ENCODE results near the gene HPSE2. TPM values are rescaled to one million over a fixed set of nuclear protein-coding genes. Genes with fewer than 3 reads are reported as not detected.
"Not testable (repeated sequence)": the region's sequence is repeated elsewhere in the genome, so short reads cannot be mapped to it uniquely, and the experiment has no call there.

The HPSE2 gene
- not detected in 2 replicates for total RNA-seq (2014; rRNA removed; shearing (Covaris generic); ENCODE audit: low replicate concordance)

DNA sequence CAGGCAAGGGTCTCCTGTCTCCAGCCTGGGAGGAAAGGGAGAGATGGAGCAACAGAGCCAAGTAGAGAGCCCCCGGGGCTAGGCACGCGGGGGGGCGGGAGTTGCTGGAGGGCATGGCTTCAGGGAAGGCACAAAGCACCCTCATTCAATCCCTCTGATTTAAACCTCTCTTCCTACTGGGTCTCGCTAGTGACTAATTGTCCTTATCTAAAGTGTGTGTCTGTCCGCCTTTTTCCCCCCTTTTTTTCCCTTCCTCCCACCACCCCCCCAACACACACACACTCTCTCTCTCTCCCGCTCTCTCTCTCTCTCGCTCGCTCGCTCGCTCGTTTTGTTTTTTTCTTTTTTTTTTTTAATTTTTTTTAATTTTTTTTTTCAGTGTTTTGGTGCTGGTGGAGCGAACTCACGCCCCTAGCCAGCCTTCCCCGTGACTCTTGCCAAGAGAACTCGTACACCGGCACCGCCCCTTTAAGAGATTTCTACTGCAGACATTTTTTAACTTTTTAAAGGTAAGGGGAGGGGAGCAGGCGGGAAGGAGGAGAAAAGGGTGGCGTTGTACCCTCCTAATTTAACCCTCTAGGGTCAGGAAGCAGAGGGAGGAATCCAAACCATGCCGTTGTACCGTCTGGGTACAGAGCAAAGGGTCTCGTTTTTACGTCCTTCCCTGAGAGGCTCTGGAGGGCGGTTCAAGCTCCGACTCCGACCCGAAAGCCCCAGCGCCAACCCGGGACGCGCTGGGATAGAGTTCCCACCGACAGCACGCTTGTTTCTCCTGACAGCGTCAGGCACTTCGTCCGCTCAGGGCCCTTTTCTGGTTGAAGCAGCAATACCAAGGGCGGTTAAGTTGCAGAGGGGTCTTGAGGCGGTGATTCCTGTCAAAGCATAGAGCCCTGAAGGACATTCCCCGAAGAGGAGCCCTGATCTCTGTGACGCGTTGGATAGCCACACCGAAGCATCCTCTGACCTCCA lies at the start of gene HPSE2:
TSS of gene HPSE2 (minus strand) at position 195 of the 969 bp plus-strand sequence.
- in situ Hi-C loops (cut with HindIII; ENCODE audit: low pct_unique_long_range_greater_than_20kb, low sequenced_read_pairs): no loop called here
- no peak for DNase-seq (ENCODE audit: low read depth)

DNA sequence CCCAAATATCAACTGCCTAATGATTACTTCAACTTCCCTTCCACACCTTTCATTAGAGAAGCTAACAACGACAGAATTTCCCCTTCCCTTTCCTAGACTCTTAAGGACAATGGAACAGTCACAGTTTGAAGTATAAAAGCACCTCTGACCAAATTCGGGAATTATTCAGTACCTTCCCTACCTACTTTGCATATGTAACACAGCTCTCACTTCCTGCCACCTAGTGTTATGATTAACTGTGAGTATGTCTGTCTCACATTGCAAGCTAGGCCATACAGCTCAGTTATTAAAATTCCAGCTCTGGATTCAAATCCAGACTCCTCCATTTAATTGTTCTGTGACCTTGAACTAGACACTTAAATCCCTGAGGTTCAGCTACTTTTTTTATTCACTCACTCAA lies 44.8 kb upstream of the HPSE2 start:
- in situ Hi-C loops (cut with HindIII; ENCODE audit: low pct_unique_long_range_greater_than_20kb, low sequenced_read_pairs): no loop called here
- DNase-seq (ENCODE audit: low read depth): no peak

DNA sequence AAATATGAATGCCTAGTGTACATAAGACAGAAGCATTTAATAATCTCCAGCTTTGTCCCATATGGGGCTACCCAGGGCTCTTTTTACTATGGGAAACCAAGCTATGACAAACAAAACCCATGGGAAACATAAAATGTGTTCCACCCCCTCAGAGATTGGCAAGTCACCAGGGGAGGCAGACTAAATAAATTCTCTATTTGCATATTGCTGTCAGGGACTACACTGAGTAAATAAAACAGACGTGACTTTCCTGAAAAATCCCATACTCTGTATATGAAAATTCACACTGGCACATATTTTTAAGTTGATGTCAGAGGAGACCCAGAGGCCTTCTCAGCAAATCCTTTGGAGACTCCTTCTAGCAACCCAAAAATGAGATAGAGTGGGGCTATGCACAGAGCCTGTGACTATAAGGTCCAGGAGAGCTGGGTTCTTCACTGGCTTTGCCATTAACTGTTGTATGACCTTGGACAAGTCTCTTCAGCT lies 44.0 kb upstream of the HPSE2 start:
- in situ Hi-C loops (cut with HindIII; ENCODE audit: low pct_unique_long_range_greater_than_20kb, low sequenced_read_pairs): no loop called here
- DNase-seq (ENCODE audit: low read depth): no peak

DNA sequence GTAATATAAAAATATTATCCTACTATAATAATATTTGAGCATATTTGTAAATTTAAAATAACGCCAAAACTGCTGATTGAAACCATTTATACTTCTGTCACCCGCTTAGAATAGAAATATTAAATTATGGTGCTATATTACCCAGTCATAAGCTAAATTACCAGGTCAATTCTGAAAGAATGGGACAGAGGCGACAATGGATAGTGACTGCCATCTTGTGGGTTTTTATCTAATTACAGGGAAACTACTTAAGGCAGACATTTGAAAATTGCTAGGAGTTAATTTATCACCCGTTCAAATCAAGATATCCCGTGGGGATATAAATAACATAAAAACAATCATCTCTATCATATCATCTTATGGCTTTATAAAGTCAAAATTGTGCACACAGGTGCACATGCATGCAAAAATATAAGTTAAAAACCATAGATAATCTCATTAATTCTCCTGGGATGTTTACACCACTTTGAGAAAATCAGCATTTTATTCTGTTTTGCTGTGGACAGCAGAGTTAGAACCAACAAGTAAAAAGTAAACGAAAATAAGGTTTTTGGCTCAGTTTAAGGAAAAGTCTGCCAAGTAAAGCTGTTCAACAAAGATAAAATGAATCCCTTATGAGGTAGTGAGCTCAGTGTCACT lies 41.3 kb upstream of the HPSE2 start:
- no peak for DNase-seq (ENCODE audit: low read depth)
- in situ Hi-C loops (cut with HindIII; ENCODE audit: low pct_unique_long_range_greater_than_20kb, low sequenced_read_pairs): no loop called here

DNA sequence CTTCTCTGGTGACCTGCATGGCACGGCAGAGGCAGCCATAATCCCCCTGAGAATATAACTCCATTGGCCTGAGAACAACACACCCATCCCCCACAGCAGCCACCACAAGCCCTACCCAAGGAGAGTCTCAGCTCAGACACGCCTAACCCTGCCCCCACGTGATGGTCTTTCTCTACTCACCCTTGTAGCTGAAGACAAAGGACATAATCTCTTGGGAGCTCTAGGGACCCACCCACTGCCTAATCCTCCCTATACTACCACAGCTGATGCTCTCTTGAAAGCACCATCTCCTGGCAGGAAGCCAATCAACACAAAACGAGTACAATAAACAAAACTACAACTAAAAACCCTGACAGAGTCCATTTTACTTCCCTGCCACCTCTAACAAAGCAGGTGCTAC lies 30.7 kb upstream of the HPSE2 start:
- in situ Hi-C loops (cut with HindIII; ENCODE audit: low pct_unique_long_range_greater_than_20kb, low sequenced_read_pairs): no loop called here

DNA sequence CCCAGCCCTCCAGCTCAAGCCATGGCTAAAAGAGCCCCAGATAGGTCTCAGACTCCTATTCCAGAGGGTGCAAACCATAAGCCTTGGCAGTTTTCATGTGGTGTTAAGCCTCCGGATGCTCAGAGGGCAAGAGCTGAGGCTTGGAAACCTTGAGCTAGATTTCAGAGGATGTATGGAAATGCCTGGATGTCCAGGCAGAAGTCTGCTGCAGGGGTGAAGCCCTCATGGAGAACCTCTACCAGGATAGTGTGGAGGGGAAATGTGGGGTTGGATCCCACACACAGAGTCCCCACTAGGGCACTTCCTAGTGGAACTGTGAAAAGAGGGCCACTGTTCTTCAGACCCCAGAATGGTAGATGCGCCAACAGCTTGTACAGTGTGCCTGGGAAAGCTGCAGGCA lies 13.2 kb upstream of the HPSE2 start:
- no peak for DNase-seq (ENCODE audit: low read depth)
- in situ Hi-C loops (cut with HindIII; ENCODE audit: low pct_unique_long_range_greater_than_20kb, low sequenced_read_pairs): no loop called here

More for the DNA sequence above, 30.7 kb upstream of the HPSE2 start:
- no peak for DNase-seq (ENCODE audit: low read depth)

DNA sequence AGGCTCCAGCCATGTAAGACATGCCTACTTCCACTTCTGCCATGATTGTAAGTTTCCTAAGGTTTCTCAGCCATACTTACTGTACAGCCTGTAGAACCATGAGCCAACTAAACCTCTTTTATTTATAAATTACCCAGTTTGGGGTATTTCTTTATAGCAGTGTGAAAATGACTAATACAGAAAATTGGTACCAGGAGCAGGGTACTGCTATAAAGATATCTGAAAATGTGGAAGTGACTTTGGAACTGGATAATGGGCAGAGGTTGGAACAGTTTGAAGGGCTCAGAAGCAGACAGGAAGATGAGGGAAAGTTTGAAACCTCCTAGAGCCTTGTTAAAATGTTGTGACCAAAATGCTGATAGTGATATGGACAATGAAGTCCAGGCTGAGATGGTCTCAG lies 12.2 kb upstream of the HPSE2 start:
- DNase-seq (ENCODE audit: low read depth); in situ Hi-C loops (cut with HindIII; ENCODE audit: low pct_unique_long_range_greater_than_20kb, low sequenced_read_pairs): not testable (repeated sequence)

DNA sequence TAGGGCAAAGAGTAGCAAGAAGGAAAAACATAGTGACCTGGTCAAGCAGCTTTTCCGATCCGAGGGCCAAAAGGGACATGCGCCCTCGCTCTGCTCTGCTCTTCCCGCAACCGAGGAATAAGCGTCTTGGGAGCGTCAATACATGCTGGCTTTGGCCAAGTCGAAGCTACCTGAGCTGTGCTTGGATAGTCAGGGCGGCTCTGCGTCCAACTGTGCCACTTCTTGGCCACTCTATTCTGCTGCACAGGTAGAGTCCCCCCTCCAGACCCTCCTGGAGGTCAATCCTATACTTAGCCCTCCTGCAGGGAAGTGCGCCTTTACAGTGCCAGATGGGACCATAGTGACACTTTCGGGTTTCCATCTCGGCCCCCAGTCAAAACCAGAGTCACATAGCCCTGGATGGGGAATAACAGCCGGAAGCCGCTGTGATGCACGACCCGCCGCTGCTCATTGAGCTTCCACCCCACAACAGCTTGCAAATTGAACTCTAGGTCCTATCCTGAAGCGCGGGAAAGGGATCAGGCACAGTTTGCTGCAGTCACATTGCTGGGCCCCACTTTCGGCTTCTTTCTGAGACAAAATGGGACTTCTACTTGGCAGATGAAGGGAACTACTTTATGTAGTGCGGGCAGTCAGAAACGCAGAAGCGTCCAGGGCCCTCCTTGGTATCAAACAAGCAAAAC lies 1.1 kb upstream of the HPSE2 start:
- DNase-seq (ENCODE audit: low read depth): no peak
- in situ Hi-C loops (cut with HindIII; ENCODE audit: low pct_unique_long_range_greater_than_20kb, low sequenced_read_pairs): no loop called here

DNA sequence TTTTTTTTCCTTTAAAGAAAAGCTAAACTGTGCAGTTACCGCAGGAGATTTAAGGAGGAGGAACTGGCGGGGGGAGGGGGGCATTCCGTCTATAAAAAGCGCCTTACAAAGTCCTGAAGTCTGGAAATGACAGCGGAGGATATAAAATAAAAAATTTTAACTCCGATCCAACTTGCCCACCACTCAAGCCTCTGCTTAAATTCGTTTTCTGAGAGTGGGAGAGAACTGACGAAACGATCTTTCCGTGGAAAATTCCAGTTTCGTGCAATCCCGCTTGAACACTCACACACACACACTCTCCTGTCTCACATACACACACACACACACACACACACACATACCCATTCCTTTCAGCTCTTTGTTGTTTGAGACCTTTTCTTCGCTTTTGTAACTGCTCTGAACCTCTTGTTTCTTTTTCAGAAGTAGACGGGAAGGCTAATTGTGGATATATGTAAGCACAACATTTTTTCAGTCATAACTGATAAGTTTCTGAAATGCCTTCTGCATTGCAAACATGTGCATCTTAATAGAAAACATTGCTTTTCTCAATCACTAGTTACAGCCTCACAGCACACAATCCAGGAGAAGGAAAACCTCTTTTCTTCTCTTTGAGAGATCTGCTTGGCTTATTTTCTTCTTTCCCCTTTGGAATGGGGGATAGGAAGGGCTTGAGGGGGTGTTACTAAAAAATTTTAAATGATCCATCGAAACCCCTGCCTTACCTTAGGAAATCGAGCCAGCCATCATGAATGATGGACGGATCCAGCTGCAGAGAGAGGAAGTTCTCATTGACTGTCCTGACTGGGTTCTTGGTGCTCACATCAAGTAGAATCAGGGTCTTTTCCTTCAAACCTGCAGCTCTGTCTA lies 628 bp downstream of the HPSE2 start:
- in situ Hi-C loops (cut with HindIII; ENCODE audit: low pct_unique_long_range_greater_than_20kb, low sequenced_read_pairs): no loop called here

DNA sequence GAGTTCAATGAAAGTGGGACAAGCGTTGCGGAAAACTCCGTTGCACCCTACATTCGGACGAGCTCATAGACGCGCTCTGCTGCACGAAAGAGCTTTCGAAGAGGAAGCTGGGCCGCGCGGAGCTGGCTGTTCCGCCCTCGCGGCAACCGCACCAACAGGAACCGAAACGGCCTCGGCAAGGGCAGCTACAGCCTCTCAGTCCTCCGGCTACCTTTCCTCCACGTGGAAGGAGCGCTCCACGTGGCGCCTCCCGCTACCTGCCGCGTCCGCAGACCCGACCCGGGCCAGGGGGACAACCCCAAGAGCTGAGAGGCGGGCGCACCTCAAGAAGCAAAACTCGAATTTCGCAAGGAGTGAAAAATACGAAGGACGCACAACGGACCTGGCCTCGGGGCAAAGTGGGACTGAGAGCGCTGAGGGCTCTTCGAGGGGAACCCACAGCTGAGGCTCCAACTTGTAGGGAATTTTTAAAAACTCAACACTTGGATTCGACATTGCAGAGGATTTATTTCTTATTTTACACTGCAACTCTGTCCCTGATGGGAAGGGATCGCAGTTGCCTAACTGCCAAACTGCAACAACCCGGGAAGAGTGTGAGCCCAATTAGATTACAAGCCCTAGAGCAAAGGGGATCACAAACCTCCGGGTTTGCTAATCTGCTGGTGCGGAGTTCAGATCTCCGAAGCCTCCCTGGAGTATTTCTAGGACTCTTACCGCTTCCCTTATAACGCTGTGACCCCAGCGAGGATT lies 1.4 kb downstream of the HPSE2 start:
- DNase-seq (ENCODE audit: low read depth): no peak
- in situ Hi-C loops (cut with HindIII; ENCODE audit: low pct_unique_long_range_greater_than_20kb, low sequenced_read_pairs): no loop called here

More for the DNA sequence above, 628 bp downstream of the HPSE2 start:
- no peak for DNase-seq (ENCODE audit: low read depth)

DNA sequence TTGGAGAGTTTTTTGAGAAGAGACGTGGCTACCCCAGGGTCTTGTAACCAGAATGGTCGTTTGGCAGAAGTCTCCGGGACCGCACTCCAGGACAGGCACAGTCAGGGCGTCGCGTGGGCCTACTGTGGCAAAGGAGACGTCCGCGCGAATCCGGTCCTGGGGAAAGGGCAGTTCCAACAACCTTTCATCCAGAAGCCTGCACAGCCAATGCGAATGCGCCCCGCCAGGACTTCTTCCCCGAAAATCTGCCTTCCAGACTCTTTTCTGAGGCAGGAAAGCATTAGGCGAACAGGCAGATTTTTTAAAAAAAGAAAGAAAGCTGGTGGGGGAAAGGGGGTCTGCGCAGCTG lies 2.0 kb downstream of the HPSE2 start:
- in situ Hi-C loops (cut with HindIII; ENCODE audit: low pct_unique_long_range_greater_than_20kb, low sequenced_read_pairs): no loop called here
- no peak for DNase-seq (ENCODE audit: low read depth)

DNA sequence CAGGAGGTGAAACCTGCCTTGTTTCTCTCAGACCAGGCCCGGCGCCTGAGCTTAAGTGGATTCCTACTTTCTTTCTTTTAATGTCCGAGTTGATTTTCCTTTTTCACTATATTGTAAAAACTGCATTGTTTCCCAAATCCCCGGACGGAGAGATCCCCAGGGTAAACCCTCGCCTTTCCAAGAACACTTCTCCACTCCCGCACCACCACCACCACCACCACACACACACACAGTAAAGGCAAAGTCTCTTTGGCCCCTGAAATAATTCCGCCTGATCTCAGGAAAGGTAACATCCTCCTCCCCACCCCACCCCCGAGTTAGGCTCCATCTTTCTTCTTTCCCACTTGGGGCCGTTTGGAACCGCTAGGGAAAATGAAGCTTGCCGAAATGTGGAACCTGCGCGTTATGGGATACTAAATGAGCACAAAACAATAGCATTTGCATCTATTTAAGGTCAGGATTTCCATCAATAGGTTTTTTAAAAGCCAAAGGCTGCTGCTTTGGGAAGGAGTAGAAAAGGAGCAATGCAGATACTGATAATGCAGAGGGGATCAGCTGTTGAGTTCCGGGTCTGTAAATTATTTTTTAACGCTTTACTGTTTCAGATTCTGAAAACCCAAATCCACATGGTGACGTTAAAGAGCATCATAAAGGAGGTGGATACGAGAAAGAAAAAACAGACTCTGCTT lies 2.5 kb downstream of the HPSE2 start:
- no peak for DNase-seq (ENCODE audit: low read depth)
- in situ Hi-C loops (cut with HindIII; ENCODE audit: low pct_unique_long_range_greater_than_20kb, low sequenced_read_pairs): no loop called here

DNA sequence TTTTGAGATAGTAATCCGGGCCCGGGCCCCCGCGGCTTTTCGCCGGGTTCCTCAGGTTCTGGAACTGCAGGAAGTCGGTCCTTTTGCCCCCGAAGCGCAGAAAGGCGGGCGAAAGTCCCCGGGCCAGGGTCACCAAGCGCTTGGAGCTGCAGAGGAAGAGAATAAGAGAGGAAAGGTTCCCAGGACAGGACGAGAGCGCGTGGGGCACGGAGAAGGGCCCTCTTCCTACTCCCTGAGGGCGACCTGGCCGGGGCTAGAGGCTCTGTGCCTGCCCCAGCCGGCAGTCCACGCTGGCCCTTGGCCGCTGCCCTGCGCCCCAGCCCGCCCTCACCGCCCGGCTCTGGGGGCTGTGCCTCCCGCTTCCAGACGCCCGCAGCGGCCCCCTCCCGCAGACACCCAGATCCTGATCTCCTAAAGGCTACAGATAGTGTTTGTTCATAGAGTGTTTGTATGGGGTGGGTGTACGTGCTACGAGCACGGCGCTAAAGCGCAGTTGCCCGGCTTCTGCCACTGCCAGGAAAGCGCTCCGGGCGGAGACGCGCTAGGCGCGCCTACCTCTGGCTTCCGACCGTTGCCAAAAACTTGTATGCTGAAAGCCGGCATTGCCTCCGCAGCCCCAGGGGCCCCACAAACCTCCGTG lies 3.2 kb downstream of the HPSE2 start:
- in situ Hi-C loops (cut with HindIII; ENCODE audit: low pct_unique_long_range_greater_than_20kb, low sequenced_read_pairs): no loop called here
- no peak for DNase-seq (ENCODE audit: low read depth)

DNA sequence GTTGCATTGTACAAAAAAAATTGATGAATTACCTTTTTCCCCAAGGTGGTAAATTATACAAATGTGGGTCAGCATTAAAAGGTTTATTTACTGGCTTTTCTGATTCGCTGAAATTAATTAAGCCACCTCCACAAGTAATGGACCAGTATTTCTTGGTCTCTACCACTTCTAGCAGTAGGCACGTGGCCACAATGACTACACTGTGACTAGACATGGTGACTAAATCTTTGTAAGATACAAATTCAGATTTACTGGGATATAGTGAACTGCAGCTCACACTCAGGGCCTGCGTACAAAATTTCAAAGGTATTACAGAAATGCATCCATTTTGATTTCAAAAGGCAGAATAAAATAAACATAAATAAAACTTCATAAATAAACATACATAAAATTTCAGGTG lies 10.9 kb downstream of the HPSE2 start:
- no peak for DNase-seq (ENCODE audit: low read depth)
- in situ Hi-C loops (cut with HindIII; ENCODE audit: low pct_unique_long_range_greater_than_20kb, low sequenced_read_pairs): no loop called here

DNA sequence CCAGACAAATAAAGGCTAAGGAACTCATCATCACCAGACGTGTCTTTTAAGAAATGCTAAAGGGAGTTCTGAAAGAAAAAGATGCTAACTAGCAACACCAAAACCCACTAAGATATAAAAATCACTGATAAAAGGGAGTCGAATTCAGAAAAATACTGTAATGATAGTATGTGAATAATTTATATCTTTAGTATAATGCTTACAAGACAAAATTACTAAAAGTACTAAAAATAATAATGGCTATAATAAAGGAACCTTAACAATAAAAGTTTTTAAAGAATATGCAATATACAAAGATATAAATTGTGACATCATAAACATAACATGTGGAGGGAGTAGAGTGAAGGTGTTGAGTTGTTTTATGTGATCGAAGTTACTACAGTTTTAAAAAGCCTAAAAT lies 28.3 kb downstream of the HPSE2 start:
- in situ Hi-C loops (cut with HindIII; ENCODE audit: low pct_unique_long_range_greater_than_20kb, low sequenced_read_pairs): no loop called here
- no peak for DNase-seq (ENCODE audit: low read depth)

DNA sequence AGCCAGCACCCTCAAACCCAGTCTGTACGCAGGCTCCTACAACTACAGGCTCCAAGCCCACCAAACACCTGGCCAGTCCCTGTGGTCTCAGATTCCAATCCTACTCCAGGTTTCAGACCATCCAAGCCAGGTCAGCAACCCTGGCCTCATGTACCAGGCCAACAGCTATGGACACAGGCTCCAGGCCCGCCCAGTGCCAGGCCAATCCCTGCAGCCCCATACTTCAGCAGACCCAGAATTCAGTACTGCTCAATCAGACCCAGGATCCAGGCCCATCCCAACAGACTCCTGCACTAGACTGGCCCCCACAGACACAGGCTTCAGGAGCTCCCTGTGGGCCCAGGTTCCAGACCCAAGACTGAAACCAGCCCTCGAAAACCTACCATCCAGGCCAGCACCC lies 32.3 kb downstream of the HPSE2 start:
- in situ Hi-C loops (cut with HindIII; ENCODE audit: low pct_unique_long_range_greater_than_20kb, low sequenced_read_pairs): no loop called here

More for the DNA sequence above, 32.3 kb downstream of the HPSE2 start:
- no peak for DNase-seq (ENCODE audit: low read depth)
